Testis (tissue), 2 donors: Measurements from ENCODE around the gene HLCS.

ENCODE experiments used
- POLR2A ChIP-seq: fragments of 450-650 bp; IDR thresholded peaks from one replicate; pipeline ENCODE4 v1.6.1; 2017; ENCODE audit warnings: antibody characterized with exemption, mild to moderate bottlenecking, moderate library complexity
- TF ChIP-seq, protein P1 (sequence below), 3 experiments: fragments of 450-650 bp in 2 of 3; fragments of 200-600 bp in 1 of 3; sonication (generic) in 1 of 3; IDR thresholded peaks; one replicate each; pipeline ENCODE4 v1.5.1; 2016 to 2019; ENCODE audit warnings: antibody characterized with exemption in 3 of 3, mild to moderate bottlenecking in 2 of 3, moderate library complexity in 1 of 3

DNA sequence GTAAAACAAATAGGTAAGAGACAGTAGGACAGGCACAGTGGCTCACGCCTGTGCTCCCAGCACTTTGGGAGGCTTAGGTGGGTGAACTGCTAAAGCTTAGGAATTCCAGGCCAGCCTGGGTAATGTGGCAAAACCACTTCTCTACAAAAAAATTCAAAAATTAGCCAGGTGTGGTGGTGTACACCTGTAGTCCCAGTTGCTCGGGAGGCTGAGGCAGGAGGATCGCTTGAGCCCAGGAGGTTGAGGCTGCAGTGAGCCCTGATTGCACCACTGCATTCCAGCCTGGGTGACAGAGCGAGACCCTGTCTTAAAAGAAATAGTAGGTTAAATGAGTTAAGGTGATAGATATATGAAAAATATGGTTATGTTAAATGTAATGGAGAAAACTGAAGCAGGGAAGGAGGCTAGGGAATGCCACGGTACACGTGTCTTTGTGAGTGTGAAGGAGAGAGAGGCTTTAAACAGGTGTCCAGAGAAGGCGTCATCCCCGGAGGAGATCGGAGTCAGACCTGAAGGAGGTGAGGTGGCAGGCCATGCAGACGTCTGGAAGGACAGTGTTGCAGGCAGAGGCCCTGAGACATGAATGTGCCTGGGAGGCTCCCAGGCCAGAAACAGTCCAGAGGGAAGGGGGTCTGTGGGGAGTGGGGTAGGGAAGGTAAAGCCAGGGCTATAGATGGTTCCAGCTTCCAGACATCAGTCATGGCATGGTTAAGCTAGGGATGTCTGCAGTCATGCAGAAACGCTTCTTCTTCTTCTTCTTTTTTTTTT, 32.8 kb upstream of the HLCS start:
- TF ChIP-seq, protein P1, sequence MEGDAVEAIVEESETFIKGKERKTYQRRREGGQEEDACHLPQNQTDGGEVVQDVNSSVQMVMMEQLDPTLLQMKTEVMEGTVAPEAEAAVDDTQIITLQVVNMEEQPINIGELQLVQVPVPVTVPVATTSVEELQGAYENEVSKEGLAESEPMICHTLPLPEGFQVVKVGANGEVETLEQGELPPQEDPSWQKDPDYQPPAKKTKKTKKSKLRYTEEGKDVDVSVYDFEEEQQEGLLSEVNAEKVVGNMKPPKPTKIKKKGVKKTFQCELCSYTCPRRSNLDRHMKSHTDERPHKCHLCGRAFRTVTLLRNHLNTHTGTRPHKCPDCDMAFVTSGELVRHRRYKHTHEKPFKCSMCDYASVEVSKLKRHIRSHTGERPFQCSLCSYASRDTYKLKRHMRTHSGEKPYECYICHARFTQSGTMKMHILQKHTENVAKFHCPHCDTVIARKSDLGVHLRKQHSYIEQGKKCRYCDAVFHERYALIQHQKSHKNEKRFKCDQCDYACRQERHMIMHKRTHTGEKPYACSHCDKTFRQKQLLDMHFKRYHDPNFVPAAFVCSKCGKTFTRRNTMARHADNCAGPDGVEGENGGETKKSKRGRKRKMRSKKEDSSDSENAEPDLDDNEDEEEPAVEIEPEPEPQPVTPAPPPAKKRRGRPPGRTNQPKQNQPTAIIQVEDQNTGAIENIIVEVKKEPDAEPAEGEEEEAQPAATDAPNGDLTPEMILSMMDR (IDR thresholded peaks at IDR 0.05): no peak
- TF ChIP-seq POLR2A: no peak
